ENCODE results near the gene OR1K1. TPM values are rescaled to one million over a fixed set of nuclear protein-coding genes. Genes with fewer than 3 reads are reported as not detected.

Gene OR1K1
- total and polyA plus RNA-seq, 2 of the 13 experiments (the other 11 are each of a cell fraction or from before 2014, with no cell fraction given), result not detected

GRCh38 chr9:122791872-122792669 lies 7.9 kb upstream of the OR1K1 start:
- no peaks in the 10 kb centered on the region for H3K27me3 ChIP-seq (ENCODE audit: control insufficient read depth in 1 of 2, insufficient read depth in 2 of 2, low read length in 2 of 2)
- H3K27ac ChIP-seq (ENCODE audit: extremely low read length, insufficient read depth, low read length), result no peak overlapping the region
- in situ Hi-C loops (cut with HindIII; ENCODE audit: extremely low pct_ligation_motif_present, low pct_unique_long_range_greater_than_20kb), result no loop called here
- CTCF ChIA-PET (ENCODE audit: low intra/inter-chr PET ratio, low total read pairs), result no interaction called here
- POLR2A ChIA-PET, result no interaction called here
- H3K79me2 ChIP-seq (ENCODE audit: insufficient read depth, low read length), result no peaks in the 10 kb centered on the region
- H3K4me2 ChIP-seq (ENCODE audit: low read depth, low read length), result no peak overlapping the region
- DNase-seq (ENCODE audit: low spot score) (no peak), FAIRE-seq (no peak), ATAC-seq (no peak)
- H3K4me3 ChIP-seq (replicated peaks in 1 of 3; ENCODE audit: insufficient read depth in 1 of 3, low read depth in 2 of 3, low read length in 3 of 3), result no peak overlapping the region
- 22% methylated on average over 5 of the region's 5 CpGs for WGBS (ENCODE audit: low lambda C conversion rate)
- no peaks in the 10 kb centered on the region for H3K4me1 ChIP-seq (ENCODE audit: insufficient read depth, low read length)
- no peak overlapping the region for H2AFZ ChIP-seq (ENCODE audit: low read length)
- BruUV-seq (replicated peaks), result no TSS peak
- H3K36me3 ChIP-seq (replicated peaks in 1 of 2; ENCODE audit: control insufficient read depth in 1 of 2, insufficient read depth in 2 of 2, low read length in 2 of 2), result no peaks in the 10 kb centered on the region
- intact Hi-C loops (cut with micrococcal nuclease; ENCODE audit: unreplicated experiment), result no loop called here
- H3K9ac ChIP-seq (ENCODE audit: insufficient read depth, low read depth, low read length), result no peak overlapping the region
- H4K20me1 ChIP-seq (ENCODE audit: insufficient read depth, low read length), result no peaks in the 10 kb centered on the region
- no peaks in the 10 kb centered on the region for H3K9me3 ChIP-seq (ENCODE audit: low read length)
- TF ChIP-seq ZNF17 (CRISPR knock-in tag; IDR thresholded peaks at IDR 0.05), result no peak
- TF ChIP-seq DNMT3B (CRISPR knock-in tag; conservative IDR thresholded peaks at IDR 0.05), result no peak
- no peak for TF ChIP-seq CAMTA2 (CRISPR knock-in tag; IDR thresholded peaks at IDR 0.05; ENCODE audit: borderline replicate concordance)
- no peak for TF ChIP-seq TFDP2 (CRISPR knock-in tag; IDR thresholded peaks at IDR 0.05)
- no peak for TF ChIP-seq GLMP (CRISPR knock-in tag; IDR thresholded peaks at IDR 0.05; ENCODE audit: borderline replicate concordance)
- no peak for TF ChIP-seq ZFYVE20 (CRISPR knock-in tag; IDR thresholded peaks at IDR 0.05; ENCODE audit: borderline replicate concordance, low read depth)
- TF ChIP-seq ZKSCAN5 (CRISPR knock-in tag; IDR thresholded peaks at IDR 0.05), result no peak
- TF ChIP-seq GMEB2 (CRISPR knock-in tag; IDR thresholded peaks at IDR 0.05; ENCODE audit: low read depth), result no peak
- TF ChIP-seq ZNF841 (CRISPR knock-in tag; IDR thresholded peaks at IDR 0.05; ENCODE audit: borderline replicate concordance), result no peak
- no peak for TF ChIP-seq XBP1 (CRISPR knock-in tag; IDR thresholded peaks at IDR 0.05)
- no peak for TF ChIP-seq IRF1 (CRISPR knock-in tag; IDR thresholded peaks at IDR 0.05; ENCODE audit: low read depth)
- no peak for TF ChIP-seq SMAD3 (CRISPR knock-in tag; IDR thresholded peaks at IDR 0.05)
- TF ChIP-seq ZNF275 (CRISPR knock-in tag; IDR thresholded peaks at IDR 0.05; ENCODE audit: borderline replicate concordance), result no peak
- no peak for TF ChIP-seq TOPORS (CRISPR knock-in tag; IDR thresholded peaks at IDR 0.05)
- no peak for TF ChIP-seq FOXP1 (IDR thresholded peaks at IDR 0.05)
- TF ChIP-seq FOXP1 (CRISPR knock-in tag; IDR thresholded peaks at IDR 0.05), result no peak
- no peak for TF ChIP-seq FOXA1 (IDR thresholded peaks at IDR 0.05)
- TF ChIP-seq FOXA1 (CRISPR knock-in tag; IDR thresholded peaks at IDR 0.05), result no peak
- TF ChIP-seq HMGA1 (CRISPR knock-in tag; conservative IDR thresholded peaks at IDR 0.05), result no peak
- no peak for TF ChIP-seq KDM2A (CRISPR knock-in tag; IDR thresholded peaks at IDR 0.05; ENCODE audit: borderline replicate concordance, low read depth)
- no peak for TF ChIP-seq SKI (IDR thresholded peaks at IDR 0.05; ENCODE audit: partially characterized antibody)

Measured in HepG2 (cell line).